Upper lobe of left lung (tissue), 6 donors: ENCODE data around the gene SOX10. TPM values are rescaled to one million over a fixed set of nuclear protein-coding genes. Genes with fewer than 3 reads are reported as not detected.

Experiments used
- ATAC-seq, 2 donors: fragments of 200-7000 bp; cut with Tn5 transposase; one replicate each; pipeline ENCODE4 v1.9.1; 2022; ENCODE audit warnings: mild to moderate bottlenecking in 2 of 2, moderate library complexity in 2 of 2; ENCODE audit not compliant: low FRiP score in 2 of 2
- DNase-seq, 2 donors: peaks; one replicate each; pipeline ENCODE4 v3.0.0-alpha.2; 2019 to 2020
- H3K27ac ChIP-seq, 4 donors: fragments of 200-600 bp; sonication (generic); one replicate each; pipeline ENCODE4 v1.5.1; 2016 to 2019
- H3K27me3 ChIP-seq, 4 donors: fragments of 200-600 bp; sonication (generic); one replicate each; pipeline ENCODE4 v1.5.1; 2017 to 2019
- H3K36me3 ChIP-seq, 4 donors: fragments of 200-600 bp; sonication (generic); one replicate each; pipeline ENCODE4 v1.5.1; 2016 to 2019
- H3K4me1 ChIP-seq, 4 donors: fragments of 200-600 bp; sonication (generic); one replicate each; pipeline ENCODE4 v1.5.1; 2018 to 2019
- H3K4me3 ChIP-seq, 4 donors: fragments of 200-600 bp; sonication (generic); one replicate each; pipeline ENCODE4 v1.5.1; 2017 to 2019; ENCODE audit warnings: mild to moderate bottlenecking in 2 of 4, moderate library complexity in 1 of 4
- H3K9me3 ChIP-seq, 4 donors: fragments of 200-600 bp; sonication (generic); one replicate each; pipeline ENCODE4 v1.5.1; 2018 to 2019
- CTCF ChIP-seq, 6 experiments: fragments of 450-650 bp in 4 of 6; fragments of 200-600 bp in 2 of 6; sonication (generic) in 2 of 6; IDR thresholded peaks; one replicate each; pipeline ENCODE4 v1.5.1; 2016 to 2019; ENCODE audit warnings: antibody characterized with exemption in 6 of 6
- EP300 ChIP-seq, 4 donors: sonication (generic); formaldehyde crosslinking; IDR thresholded peaks; one replicate each; pipeline ENCODE4 v1.5.1; 2017; ENCODE audit warnings: antibody characterized with exemption in 4 of 4, control low read depth in 2 of 4
- POLR2A ChIP-seq, 4 donors: fragments of 450-650 bp; IDR thresholded peaks; one replicate each; pipeline ENCODE4 v1.5.1; 2016 to 2017; ENCODE audit warnings: antibody characterized with exemption in 4 of 4, mild to moderate bottlenecking in 2 of 4
- POLR2AphosphoS5 ChIP-seq, 2 donors: sonication (generic); formaldehyde crosslinking; IDR thresholded peaks; one replicate each; pipeline ENCODE4 v1.5.1; 2017; ENCODE audit warnings: antibody characterized with exemption in 2 of 2
- WGBS, 2 donors: methylation state at CpG; one replicate each; pipeline ENCODE4 v1.1.5; 2017 to 2018; 5-methylcytosine and 5-hydroxymethylcytosine counted together
- total RNA-seq, 6 donors: library from RNA; depleted of rRNA in 4 of 6; stranded (reverse); fragments of >200 nt in 4 of 6; gene quantifications; one replicate each; pipeline versions ENCODE4 v1.1.0 to v1.2.1, GENCODE V29; 2016 to 2021
- donor health status: DM: no; HTN: no; CAD: no; lungs with moderate emphysema.
- donor health status: DM: no; HTN: yes; CAD: no; lungs with severe emphysema.

The SOX10 gene
- total RNA-seq, 6 donors from 2014 or later = 0.15 TPM; not detected in 5

- H3K9me3 ChIP-seq = no peaks in the 10 kb centered on the region
- H3K27ac ChIP-seq = no peak overlapping the region
- TF ChIP-seq POLR2AphosphoS5 (IDR thresholded peaks at IDR 0.05) (no peak), EP300 (IDR thresholded peaks at IDR 0.05) (no peak), POLR2A (IDR thresholded peaks at IDR 0.05) (no peak), CTCF (IDR thresholded peaks at IDR 0.05) (no peak)
- H3K4me1 ChIP-seq = peaks cover 4 to 21% (median 18%) of the 10 kb centered on the region in 4 donors
- 92% methylated on average over 5 to 7 of the region's 7 CpGs for WGBS, 2 donors
- no peak for DNase-seq
- ATAC-seq = no peak
- no peak overlapping the region for H3K4me3 ChIP-seq
- H3K27me3 ChIP-seq = no peaks in the 10 kb centered on the region
- H3K36me3 ChIP-seq = peaks cover 0 to 86% (median 54%) of the 10 kb centered on the region in 4 donors
These were observed 58.0 kb downstream of the SOX10 start for GRCh38 chr22:37926358-37926757.

GRCh38 chr22:37925767-37926166, 58.6 kb downstream of the SOX10 start:
- H3K27ac ChIP-seq = no peak overlapping the region
- H3K9me3 ChIP-seq = no peaks in the 10 kb centered on the region
- no peaks in the 10 kb centered on the region for H3K27me3 ChIP-seq
- no peak overlapping the region for H3K4me3 ChIP-seq
- peaks cover 4 to 17% (median 13%) of the 10 kb centered on the region in 4 donors for H3K4me1 ChIP-seq
- H3K36me3 ChIP-seq = peaks cover 0 to 91% (median 58%) of the 10 kb centered on the region in 4 donors
- TF ChIP-seq POLR2A (IDR thresholded peaks at IDR 0.05) (no peak), CTCF (IDR thresholded peaks at IDR 0.05) (no peak), EP300 (IDR thresholded peaks at IDR 0.05) (no peak), POLR2AphosphoS5 (IDR thresholded peaks at IDR 0.05) (no peak)
- DNase-seq (peak in 1 of 2 donors; percentile 79), ATAC-seq (no peak)
- 93 to 98% methylated on average over 3 to 8 of the region's 15 CpGs for WGBS, 2 donors

DNA sequence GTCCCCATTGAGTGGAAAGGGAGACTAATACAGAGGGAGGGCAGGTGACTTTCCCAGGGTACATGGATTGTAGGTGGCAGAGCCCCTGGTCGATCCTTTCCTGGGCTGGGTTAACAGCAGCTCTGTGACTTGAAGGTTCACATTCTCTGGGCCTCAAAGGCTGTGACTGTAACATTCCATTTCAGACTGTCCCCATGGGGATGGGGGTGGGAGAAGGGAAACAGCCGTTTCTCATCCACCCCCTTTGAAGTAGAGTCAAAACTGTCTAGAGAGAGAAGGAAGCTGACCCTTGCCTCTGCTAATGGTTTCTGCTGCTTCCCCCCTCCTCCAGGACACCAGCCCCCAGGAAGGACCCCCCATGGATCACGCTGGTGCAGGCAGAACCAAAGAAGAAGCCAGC, 59.0 kb downstream of the SOX10 start:
- no peak overlapping the region for H3K27ac ChIP-seq

DNA sequence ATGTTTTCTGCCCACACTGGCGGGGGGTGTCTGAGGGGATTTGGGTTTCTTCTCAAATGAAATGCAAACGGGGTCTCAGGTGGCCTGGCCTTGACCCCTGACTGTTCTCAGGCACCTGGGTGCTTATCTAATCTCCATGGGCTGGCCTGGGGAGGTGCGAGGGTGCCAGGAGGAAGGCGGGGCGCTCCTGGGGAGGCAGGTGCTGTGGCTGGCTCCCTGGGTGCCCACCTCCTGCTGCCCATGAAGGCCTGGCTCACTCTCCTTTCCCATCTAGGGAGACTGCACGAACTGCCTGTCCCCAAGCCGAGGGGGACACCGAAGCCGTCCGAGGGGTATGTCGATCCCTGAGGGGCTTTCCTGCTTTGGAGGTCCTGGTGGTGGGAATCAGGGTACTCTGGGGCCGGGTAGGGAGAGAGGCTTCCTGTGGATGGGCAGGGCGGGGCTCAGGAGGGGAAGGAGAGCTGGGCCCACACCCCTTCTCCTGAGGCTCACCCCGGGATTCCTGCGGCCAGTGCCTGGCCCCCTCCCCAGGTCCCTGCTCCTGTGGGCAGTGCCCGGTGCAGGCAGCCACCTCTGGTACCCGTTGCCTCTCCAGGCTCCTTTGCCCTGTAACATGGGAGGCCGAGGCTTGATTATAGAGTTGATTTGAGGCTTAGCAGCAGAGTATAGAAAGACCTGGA, 59.8 kb downstream of the SOX10 start:
- DNase-seq (no peak), ATAC-seq (peak in 1 of 2 donors; percentile 17)
- Histone ChIP-seq H3K9me3 (no peaks in the 10 kb centered on the region), H3K36me3 (peaks cover 0 to 83% (median 58%) of the 10 kb centered on the region in 4 donors), H3K4me1 (peaks cover 4 to 10% (median 7%) of the 10 kb centered on the region in 4 donors), H3K27ac (no peak overlapping the region), H3K27me3 (no peaks in the 10 kb centered on the region), H3K4me3 (no peak overlapping the region)
- TF ChIP-seq EP300 (IDR thresholded peaks at IDR 0.05) (no peak), POLR2AphosphoS5 (IDR thresholded peaks at IDR 0.05) (no peak), POLR2A (IDR thresholded peaks at IDR 0.05) (no peak), CTCF (IDR thresholded peaks at IDR 0.05) (no peak)
- WGBS, 2 donors = 83 to 89% methylated on average over 5 to 18 of the region's 18 CpGs

More for the DNA sequence above, 59.0 kb downstream of the SOX10 start:
- 60 to 77% methylated on average over 1 to 3 of the region's 3 CpGs for WGBS, 2 donors
- Histone ChIP-seq H3K4me3 (no peak overlapping the region), H3K4me1 (peaks cover 3 to 13% (median 9%) of the 10 kb centered on the region in 4 donors), H3K36me3 (peaks cover 0 to 91% (median 58%) of the 10 kb centered on the region in 4 donors), H3K27me3 (no peaks in the 10 kb centered on the region), H3K9me3 (no peaks in the 10 kb centered on the region)
- DNase-seq (no peak), ATAC-seq (no peak)
- TF ChIP-seq POLR2A (IDR thresholded peaks at IDR 0.05) = no peak
- no peak for TF ChIP-seq CTCF (IDR thresholded peaks at IDR 0.05)
- TF ChIP-seq POLR2AphosphoS5 (IDR thresholded peaks at IDR 0.05) = no peak
- no peak for TF ChIP-seq EP300 (IDR thresholded peaks at IDR 0.05)
